Osteoblast (primary cell): ENCODE data around the gene EPYC. TPM values are rescaled to one million over a fixed set of nuclear protein-coding genes. Genes with fewer than 3 reads are reported as not detected.

Source experiments
- DNase-seq: peaks from one replicate; pipeline ENCODE4 v3.0.0; 2011; ENCODE audit warnings: low spot score, mixed read lengths; ENCODE audit not compliant: insufficient read length; ENCODE audit errors: missing footprints
- H2AFZ ChIP-seq: 2 replicates; pipeline ENCODE4 v1.6.0; 2011; ENCODE audit warnings: mild to moderate bottlenecking, low read length
- H3K27ac ChIP-seq: 2 replicates; pipeline ENCODE4 v1.5.1; 2011; ENCODE audit warnings: mild to moderate bottlenecking, low read depth, low read length, moderate library complexity
- H3K27me3 ChIP-seq: 2 replicates; pipeline ENCODE4 v1.6.0; 2012; ENCODE audit warnings: mild to moderate bottlenecking, control low read depth, inconsistent platforms, low read length, moderate library complexity; ENCODE audit not compliant: insufficient read depth
- H3K36me3 ChIP-seq: 2 replicates; pipeline ENCODE4 v1.5.1; 2011; ENCODE audit warnings: mild to moderate bottlenecking, low read length, control low read depth, moderate library complexity; ENCODE audit not compliant: insufficient read depth
- H3K4me1 ChIP-seq: 2 replicates; pipeline ENCODE4 v1.5.1; 2011; ENCODE audit warnings: mild to moderate bottlenecking, low read length, control low read depth, moderate library complexity; ENCODE audit not compliant: insufficient read depth
- H3K4me2 ChIP-seq: 2 replicates; pipeline ENCODE4 v1.6.0; 2011; ENCODE audit warnings: mild to moderate bottlenecking, low read length; ENCODE audit not compliant: insufficient read depth
- H3K4me3 ChIP-seq: fragments of 200-600 bp; sonication (generic); 3 replicates; pipeline ENCODE4 v1.5.1; 2012; ENCODE audit warnings: mild to moderate bottlenecking, low read length, inconsistent platforms; ENCODE audit not compliant: insufficient read depth
- H3K79me2 ChIP-seq: 2 replicates; pipeline ENCODE4 v1.6.0; 2012; ENCODE audit warnings: mild to moderate bottlenecking, low read length, control low read depth, inconsistent platforms; ENCODE audit not compliant: insufficient read depth
- H3K9me3 ChIP-seq: 2 replicates; pipeline ENCODE4 v1.5.1; 2011; ENCODE audit warnings: low read depth, low read length, control low read depth
- H4K20me1 ChIP-seq: 2 replicates; pipeline ENCODE4 v1.6.0; 2012; ENCODE audit warnings: mild to moderate bottlenecking, low read length, control low read depth; ENCODE audit not compliant: insufficient read depth
- CTCF ChIP-seq: IDR thresholded peaks from 2 replicates; pipeline ENCODE4 v1.5.1; 2011; ENCODE audit warnings: mild to moderate bottlenecking, low read depth, low read length, moderate library complexity; ENCODE audit errors: extremely low read depth
- total RNA-seq: library from RNA; depleted of rRNA; stranded (reverse); fragments of >200 nt; gene quantifications from 2 replicates; pipeline ENCODE4 v1.2.3, GENCODE V29; 2012

The EPYC gene
- total RNA-seq, 1 donor, result 1.8 TPM

DNA sequence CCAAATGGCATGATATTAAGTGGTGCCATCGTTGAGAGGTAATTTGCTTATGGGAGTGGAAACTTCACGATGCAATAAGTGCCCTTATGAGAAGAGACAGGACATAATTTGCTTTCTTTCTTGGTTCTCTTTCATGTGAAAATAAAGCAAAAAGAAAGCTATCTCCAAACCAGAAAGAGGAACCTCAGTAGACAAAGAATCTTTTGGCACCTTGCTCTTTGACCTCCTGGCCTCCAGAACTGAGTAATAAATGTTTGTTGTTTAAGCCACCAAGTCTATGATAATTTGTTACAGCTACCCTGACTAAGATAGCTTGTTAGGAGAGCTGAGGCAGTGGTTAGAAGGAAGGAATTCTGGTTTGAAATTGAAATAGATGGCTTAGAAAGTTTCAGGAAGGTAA is 89.4 kb downstream of the EPYC start:
- Histone ChIP-seq H3K36me3 (no peaks in the 10 kb centered on the region), H3K27ac (no peak overlapping the region), H3K79me2 (no peaks in the 10 kb centered on the region), H2AFZ (peak overlapping the region; percentile 64), H3K4me2 (no peak overlapping the region), H3K27me3 (no peaks in the 10 kb centered on the region), H4K20me1 (no peaks in the 10 kb centered on the region), H3K4me3 (no peak overlapping the region), H3K9me3 (no peaks in the 10 kb centered on the region), H3K4me1 (peaks cover 4% of the 10 kb centered on the region)
- TF ChIP-seq CTCF, result no peak
- DNase-seq, result no peak

Other genes starting within 250 kb of the EPYC start
- not detected in 2 replicates for gene CCER1, start 49.8 kb downstream of the EPYC start, total RNA-seq
- not detected in 2 replicates for gene KERA, start 53.1 kb upstream of the EPYC start, total RNA-seq
- gene LUM, start 106.5 kb upstream of the EPYC start, total RNA-seq, result 1,762 and 1,965 TPM in 2 replicates
- gene DCN, start 177.8 kb upstream of the EPYC start, total RNA-seq, result 1,107 and 1,400 TPM in 2 replicates